Measurements from ENCODE around the gene CNOT6L. TPM values are rescaled to one million over a fixed set of nuclear protein-coding genes. Genes with fewer than 3 reads are reported as not detected.

The CNOT6L gene
- total and polyA plus RNA-seq, 2 donors (not counting 1 experiment from before 2014, with no cell fraction given) = 11.4 to 12.7 TPM

DNA sequence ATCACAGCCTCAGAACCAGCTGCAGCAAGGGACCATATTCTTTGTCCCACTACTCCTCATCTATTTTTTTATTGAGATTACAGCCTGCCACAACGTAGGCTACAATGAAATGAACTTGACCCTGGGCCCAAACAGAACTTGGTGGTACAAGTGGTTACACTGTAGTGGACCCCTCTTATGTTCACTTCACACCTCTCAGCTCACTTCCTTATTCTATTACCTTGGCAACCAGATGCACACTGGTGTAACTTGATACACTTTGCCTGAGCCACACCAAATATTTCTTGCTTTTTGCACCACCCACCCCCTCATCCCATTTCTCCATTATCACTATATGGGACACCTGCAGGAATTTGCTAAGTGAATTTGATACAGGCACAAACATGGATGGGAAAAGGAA lies 107.7 kb downstream of the CNOT6L start:
- Histone ChIP-seq H3K9me3 (ENCODE audit: control insufficient read depth, insufficient read depth, low read depth, low read length) (no peaks in the 10 kb centered on the region), H3K4me1 (ENCODE audit: control insufficient read depth, extremely low read depth, insufficient read depth, low read length) (no peaks in the 10 kb centered on the region), H3K79me2 (ENCODE audit: control insufficient read depth, insufficient read depth, low read length) (no peaks in the 10 kb centered on the region), H3K9ac (ENCODE audit: insufficient read depth, low read length) (no peak overlapping the region), H4K20me1 (ENCODE audit: control insufficient read depth, extremely low read depth, insufficient read depth, low read length) (no peaks in the 10 kb centered on the region), H3K4me2 (ENCODE audit: extremely low read depth, insufficient read depth, low read length) (no peak overlapping the region), H3K36me3 (ENCODE audit: control insufficient read depth, insufficient read depth, low read length) (no peaks in the 10 kb centered on the region), H3K4me3 (replicated peaks in 1 of 4; ENCODE audit: control extremely low read depth in 1 of 4, insufficient read depth in 1 of 4, low read depth in 3 of 4, low read length in 4 of 4) (no peak overlapping the region), H3K27ac (ENCODE audit: insufficient read depth, low read length) (no peak overlapping the region), H3K27me3 (ENCODE audit: control insufficient read depth, insufficient read depth, low read length) (no peaks in the 10 kb centered on the region), H2AFZ (ENCODE audit: low read length) (no peak overlapping the region)
- TF ChIP-seq, protein P1, sequence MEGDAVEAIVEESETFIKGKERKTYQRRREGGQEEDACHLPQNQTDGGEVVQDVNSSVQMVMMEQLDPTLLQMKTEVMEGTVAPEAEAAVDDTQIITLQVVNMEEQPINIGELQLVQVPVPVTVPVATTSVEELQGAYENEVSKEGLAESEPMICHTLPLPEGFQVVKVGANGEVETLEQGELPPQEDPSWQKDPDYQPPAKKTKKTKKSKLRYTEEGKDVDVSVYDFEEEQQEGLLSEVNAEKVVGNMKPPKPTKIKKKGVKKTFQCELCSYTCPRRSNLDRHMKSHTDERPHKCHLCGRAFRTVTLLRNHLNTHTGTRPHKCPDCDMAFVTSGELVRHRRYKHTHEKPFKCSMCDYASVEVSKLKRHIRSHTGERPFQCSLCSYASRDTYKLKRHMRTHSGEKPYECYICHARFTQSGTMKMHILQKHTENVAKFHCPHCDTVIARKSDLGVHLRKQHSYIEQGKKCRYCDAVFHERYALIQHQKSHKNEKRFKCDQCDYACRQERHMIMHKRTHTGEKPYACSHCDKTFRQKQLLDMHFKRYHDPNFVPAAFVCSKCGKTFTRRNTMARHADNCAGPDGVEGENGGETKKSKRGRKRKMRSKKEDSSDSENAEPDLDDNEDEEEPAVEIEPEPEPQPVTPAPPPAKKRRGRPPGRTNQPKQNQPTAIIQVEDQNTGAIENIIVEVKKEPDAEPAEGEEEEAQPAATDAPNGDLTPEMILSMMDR (conservative IDR thresholded peaks at IDR 0.05 in 1 of 2, IDR thresholded peaks at IDR 0.05 in 1 of 2; ENCODE audit: low read depth in 1 of 2, low read length in 2 of 2) = no peak
- TF ChIP-seq EZH2 (IDR thresholded peaks at IDR 0.05; ENCODE audit: low read length, missing control alignments) = no peak
- no peak for DNase-seq (ENCODE audit: low read depth in 2 of 2)

DNA sequence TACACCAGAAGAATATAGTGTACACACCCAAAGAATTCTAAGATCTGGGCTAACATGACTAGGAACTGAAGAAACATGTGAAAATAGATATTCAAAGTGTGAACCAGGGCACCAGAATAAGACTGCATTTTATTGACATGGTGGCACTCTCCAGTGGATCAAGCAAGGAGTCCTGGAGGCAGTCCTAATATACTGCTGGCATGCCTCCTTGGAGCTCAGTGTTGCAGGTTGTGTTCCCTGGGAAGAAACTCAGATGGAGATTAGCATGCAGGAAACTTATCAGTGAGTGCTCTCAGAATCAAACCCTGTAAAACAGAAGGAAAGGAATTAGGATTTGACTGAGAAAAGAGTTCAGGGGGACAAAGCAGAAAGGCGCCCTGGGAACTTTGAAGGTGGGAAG lies 108.5 kb downstream of the CNOT6L start:
- Histone ChIP-seq H4K20me1 (ENCODE audit: control insufficient read depth, extremely low read depth, insufficient read depth, low read length) (no peaks in the 10 kb centered on the region), H3K4me2 (ENCODE audit: extremely low read depth, insufficient read depth, low read length) (no peak overlapping the region), H3K9ac (ENCODE audit: insufficient read depth, low read length) (no peak overlapping the region), H2AFZ (ENCODE audit: low read length) (no peak overlapping the region), H3K4me1 (ENCODE audit: control insufficient read depth, extremely low read depth, insufficient read depth, low read length) (no peaks in the 10 kb centered on the region), H3K4me3 (replicated peaks in 1 of 4; ENCODE audit: control extremely low read depth in 1 of 4, insufficient read depth in 1 of 4, low read depth in 3 of 4, low read length in 4 of 4) (no peak overlapping the region), H3K79me2 (ENCODE audit: control insufficient read depth, insufficient read depth, low read length) (no peaks in the 10 kb centered on the region), H3K27me3 (ENCODE audit: control insufficient read depth, insufficient read depth, low read length) (no peaks in the 10 kb centered on the region), H3K9me3 (ENCODE audit: control insufficient read depth, insufficient read depth, low read depth, low read length) (no peaks in the 10 kb centered on the region), H3K27ac (ENCODE audit: insufficient read depth, low read length) (no peak overlapping the region), H3K36me3 (ENCODE audit: control insufficient read depth, insufficient read depth, low read length) (no peaks in the 10 kb centered on the region)
- DNase-seq (ENCODE audit: low read depth in 2 of 2) = no peak
- TF ChIP-seq, protein P1 (conservative IDR thresholded peaks at IDR 0.05 in 1 of 2, IDR thresholded peaks at IDR 0.05 in 1 of 2; ENCODE audit: low read depth in 1 of 2, low read length in 2 of 2) = no peak
- no peak for TF ChIP-seq EZH2 (IDR thresholded peaks at IDR 0.05; ENCODE audit: low read length, missing control alignments)

DNA sequence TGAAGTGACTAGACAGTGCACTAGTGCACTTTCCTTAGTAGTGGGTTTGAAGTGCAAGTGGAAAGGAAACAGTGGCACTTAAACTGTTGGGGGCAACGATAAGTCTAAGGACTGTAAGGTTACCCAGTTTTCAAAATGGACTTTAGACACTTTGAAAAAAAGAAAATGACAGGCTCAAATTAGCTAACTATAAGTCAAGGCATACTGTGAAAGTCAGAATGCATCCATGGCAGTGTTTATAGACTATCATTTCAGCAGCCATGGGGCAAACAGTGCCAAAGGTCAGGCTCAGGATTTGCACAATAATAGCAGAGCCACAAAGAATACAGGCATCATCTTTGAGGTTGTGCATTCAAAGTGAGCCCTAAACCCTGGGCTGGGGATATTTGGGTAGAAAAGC lies 109.1 kb downstream of the CNOT6L start:
- Histone ChIP-seq H3K9me3 (ENCODE audit: control insufficient read depth, insufficient read depth, low read depth, low read length) (no peaks in the 10 kb centered on the region), H3K4me2 (ENCODE audit: extremely low read depth, insufficient read depth, low read length) (no peak overlapping the region), H3K9ac (ENCODE audit: insufficient read depth, low read length) (no peak overlapping the region), H3K4me3 (replicated peaks in 1 of 4; ENCODE audit: control extremely low read depth in 1 of 4, insufficient read depth in 1 of 4, low read depth in 3 of 4, low read length in 4 of 4) (no peak overlapping the region), H4K20me1 (ENCODE audit: control insufficient read depth, extremely low read depth, insufficient read depth, low read length) (no peaks in the 10 kb centered on the region), H3K4me1 (ENCODE audit: control insufficient read depth, extremely low read depth, insufficient read depth, low read length) (no peaks in the 10 kb centered on the region), H3K27ac (ENCODE audit: insufficient read depth, low read length) (no peak overlapping the region), H3K36me3 (ENCODE audit: control insufficient read depth, insufficient read depth, low read length) (no peaks in the 10 kb centered on the region), H3K79me2 (ENCODE audit: control insufficient read depth, insufficient read depth, low read length) (no peaks in the 10 kb centered on the region), H3K27me3 (ENCODE audit: control insufficient read depth, insufficient read depth, low read length) (no peaks in the 10 kb centered on the region), H2AFZ (ENCODE audit: low read length) (no peak overlapping the region)
- no peak for DNase-seq (ENCODE audit: low read depth in 2 of 2)
- TF ChIP-seq EZH2 (IDR thresholded peaks at IDR 0.05; ENCODE audit: low read length, missing control alignments) = no peak
- TF ChIP-seq, protein P1 (conservative IDR thresholded peaks at IDR 0.05 in 1 of 2, IDR thresholded peaks at IDR 0.05 in 1 of 2; ENCODE audit: low read depth in 1 of 2, low read length in 2 of 2) = no peak
